NCI-H1417 treated with DMSO at 0.1 percent for 48 hours (cell line): ENCODE results near the gene YWHAB.

Experiments used
- DNase-seq: peaks from one replicate; lab custom pipeline; 2025; lab: John Stamatoyannopoulos, UW

YWHAB gene

DNA sequence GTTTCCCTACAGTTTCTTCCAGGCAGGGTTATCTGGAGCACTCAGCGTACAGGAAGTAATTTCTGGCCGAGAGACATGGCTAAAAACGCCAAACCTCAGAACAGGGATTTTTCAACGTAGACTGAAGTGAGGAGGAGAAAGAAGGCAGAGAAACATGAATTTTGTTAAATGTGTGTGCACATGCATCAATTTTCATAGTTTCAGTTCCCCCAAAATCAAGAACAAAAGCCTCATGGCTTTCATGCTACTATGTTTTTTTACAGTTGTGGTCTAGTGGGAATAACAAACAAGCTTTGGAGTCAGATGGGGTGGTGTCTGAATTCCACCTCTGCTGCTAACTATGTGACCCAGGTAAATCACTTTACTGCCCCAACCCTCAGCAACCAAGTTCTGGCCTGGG lies 69.8 kb downstream of the YWHAB start:
- no peak for DNase-seq

- no peak for DNase-seq
Observed at GRCh38 chr20:44956410-44956809, 70.9 kb downstream of the YWHAB start.
